PC-9 (cell line): ENCODE measurements around the gene HSPA12B. TPM values are rescaled to one million over a fixed set of nuclear protein-coding genes. Genes with fewer than 3 reads are reported as not detected.
A peak's percentile ranks its signal among the peaks of the same experiment; 100 is the strongest.

ENCODE experiments used
- BruUV-seq: library from RNA; stranded (reverse); fragments of 400-500 nt; replicated peaks from 2 replicates; lab custom pipeline; 2021; lab: Mats Ljungman, UMichigan
- CTCF ChIA-PET: fragments of 300-600 bp; sonication (Branson Sonifier 250); formaldehyde crosslinking; loops from one replicate; lab custom pipeline; 2022; ENCODE audit warnings: antibody characterized with exemption; lab: Charles Lee
- POLR2A ChIA-PET: fragments of 300-600 bp; sonication (Branson Sonifier 250); formaldehyde crosslinking; loops from one replicate; lab custom pipeline; 2022; ENCODE audit warnings: antibody characterized with exemption; ENCODE audit not compliant: unreplicated experiment; lab: Charles Lee
- DNase-seq, 2 experiments: peaks; one replicate each; pipeline versions ENCODE4 v3.0.0 to v3.0.0-alpha.2; 2015 to 2022; ENCODE audit warnings: mixed read lengths in 1 of 2
- H2AFZ ChIP-seq: fragments of 200-600 bp; sonication (generic); 2 replicates; pipeline ENCODE4 v1.8.1; 2017; ENCODE audit warnings: antibody characterized with exemption
- H3F3A ChIP-seq: fragments of 200-600 bp; sonication (generic); 2 replicates; pipeline ENCODE4 v1.8.1; 2017; ENCODE audit warnings: antibody characterized with exemption, mild to moderate bottlenecking, low read depth; ENCODE audit not compliant: insufficient read depth
- H3K27ac ChIP-seq: fragments of 200-600 bp; sonication (generic); 2 replicates; pipeline ENCODE4 v1.6.1; 2016; ENCODE audit warnings: mixed run types
- H3K27me3 ChIP-seq: fragments of 200-600 bp; sonication (generic); 2 replicates; pipeline ENCODE4 v1.6.1; 2016; ENCODE audit warnings: low read depth, mixed run types; ENCODE audit not compliant: insufficient read depth
- H3K36me3 ChIP-seq: fragments of 200-600 bp; sonication (generic); 2 replicates; pipeline ENCODE4 v1.6.1; 2016; ENCODE audit warnings: low read depth, mixed run types
- H3K4me1 ChIP-seq: fragments of 200-600 bp; sonication (generic); replicated peaks from 2 replicates; pipeline ENCODE4 v1.6.1; 2016; ENCODE audit warnings: mixed run types; ENCODE audit not compliant: insufficient read depth
- H3K4me2 ChIP-seq: fragments of 200-600 bp; sonication (generic); 2 replicates; pipeline ENCODE4 v1.6.1; 2017; ENCODE audit warnings: mixed run types
- H3K4me3 ChIP-seq: fragments of 200-600 bp; sonication (generic); 2 replicates; pipeline ENCODE4 v1.6.1; 2016; ENCODE audit warnings: mixed run types
- H3K79me2 ChIP-seq: fragments of 200-600 bp; sonication (generic); 2 replicates; pipeline ENCODE4 v1.6.1; 2017; ENCODE audit warnings: low read depth, mixed run types
- H3K9me2 ChIP-seq: fragments of 200-600 bp; sonication (generic); 2 replicates; pipeline ENCODE4 v1.8.1; 2017; ENCODE audit warnings: mild to moderate bottlenecking; ENCODE audit not compliant: insufficient read depth
- H3K9me3 ChIP-seq: fragments of 200-600 bp; sonication (generic); 2 replicates; pipeline ENCODE4 v1.8.1; 2016; ENCODE audit warnings: low read depth; ENCODE audit not compliant: insufficient read depth
- H4K20me1 ChIP-seq: fragments of 200-600 bp; sonication (generic); 2 replicates; pipeline ENCODE4 v1.8.1; 2017; ENCODE audit not compliant: insufficient read depth
- EZH2 ChIP-seq: fragments of 200-600 bp; sonication (generic); IDR thresholded peaks from 2 replicates; pipeline ENCODE4 v1.8.0; 2017; ENCODE audit warnings: antibody characterized with exemption, low read depth
- intact Hi-C: fragments of 100-400 bp; cut with micrococcal nuclease; formaldehyde crosslinking; loops from one replicate; pipeline ENCODE4 v1.10.0; 2022; ENCODE audit not compliant: unreplicated experiment
- total RNA-seq: library from RNA; stranded (reverse); gene quantifications from 2 replicates; pipeline ENCODE4 v1.2.3, GENCODE V29; 2021
- TF ChIP-seq, protein P1 (sequence below): fragments of 200-600 bp; sonication (generic); conservative IDR thresholded peaks from 2 replicates; pipeline ENCODE4 v1.6.1; 2017; ENCODE audit warnings: mixed run types, antibody characterized with exemption, mild to moderate bottlenecking, moderate library complexity

Gene HSPA12B
- total RNA-seq, 1 experiment from 2014 or later: not detected

DNA sequence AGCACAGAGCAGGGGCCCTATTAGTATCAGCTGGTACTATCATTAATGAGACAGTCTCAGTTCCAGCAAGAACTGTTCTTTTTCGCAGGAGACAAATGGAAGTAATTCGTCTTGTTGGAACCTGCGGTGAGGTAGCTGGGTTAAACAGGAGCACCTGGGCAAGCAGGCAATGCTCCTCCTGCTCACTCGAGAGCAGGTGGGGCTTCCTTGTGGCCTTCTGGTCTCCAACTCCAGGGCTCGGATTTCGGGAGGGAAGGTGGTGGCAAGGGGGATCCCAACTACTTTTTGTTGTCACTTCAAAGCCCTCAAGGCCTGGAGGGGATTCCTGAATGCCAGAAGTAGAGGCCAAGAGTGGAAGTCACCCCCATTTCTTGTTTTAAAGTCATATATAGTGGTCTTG lies 50.1 kb downstream of the HSPA12B start:
- no peaks in the 10 kb centered on the region for H3K9me2 ChIP-seq
- BruUV-seq: no TSS peak
- H3F3A ChIP-seq: peaks cover 23% of the 10 kb centered on the region
- H3K36me3 ChIP-seq: no peaks in the 10 kb centered on the region
- H3K4me3 ChIP-seq: no peak overlapping the region
- DNase-seq: no peak
- no peak overlapping the region for H2AFZ ChIP-seq
- no peak overlapping the region for H3K27ac ChIP-seq
- POLR2A ChIA-PET: no interaction called here
- CTCF ChIA-PET: interaction anchor here (0.6 kb wide), 1 partner anchor 43 kb away, joined by 3 read pairs; no protein-coding TSS in a partner anchor
- 0 out of 2 replicates have a peak overlapping the region, but pooled peaks have one; percentile 97 for H3K4me2 ChIP-seq
- H3K79me2 ChIP-seq: peaks cover 34% of the 10 kb centered on the region
- no peak for TF ChIP-seq EZH2
- TF ChIP-seq, protein P1, sequence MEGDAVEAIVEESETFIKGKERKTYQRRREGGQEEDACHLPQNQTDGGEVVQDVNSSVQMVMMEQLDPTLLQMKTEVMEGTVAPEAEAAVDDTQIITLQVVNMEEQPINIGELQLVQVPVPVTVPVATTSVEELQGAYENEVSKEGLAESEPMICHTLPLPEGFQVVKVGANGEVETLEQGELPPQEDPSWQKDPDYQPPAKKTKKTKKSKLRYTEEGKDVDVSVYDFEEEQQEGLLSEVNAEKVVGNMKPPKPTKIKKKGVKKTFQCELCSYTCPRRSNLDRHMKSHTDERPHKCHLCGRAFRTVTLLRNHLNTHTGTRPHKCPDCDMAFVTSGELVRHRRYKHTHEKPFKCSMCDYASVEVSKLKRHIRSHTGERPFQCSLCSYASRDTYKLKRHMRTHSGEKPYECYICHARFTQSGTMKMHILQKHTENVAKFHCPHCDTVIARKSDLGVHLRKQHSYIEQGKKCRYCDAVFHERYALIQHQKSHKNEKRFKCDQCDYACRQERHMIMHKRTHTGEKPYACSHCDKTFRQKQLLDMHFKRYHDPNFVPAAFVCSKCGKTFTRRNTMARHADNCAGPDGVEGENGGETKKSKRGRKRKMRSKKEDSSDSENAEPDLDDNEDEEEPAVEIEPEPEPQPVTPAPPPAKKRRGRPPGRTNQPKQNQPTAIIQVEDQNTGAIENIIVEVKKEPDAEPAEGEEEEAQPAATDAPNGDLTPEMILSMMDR: no peak
- H4K20me1 ChIP-seq: peaks cover 38% of the 10 kb centered on the region
- H3K4me1 ChIP-seq: peaks cover 42% of the 10 kb centered on the region
- no peaks in the 10 kb centered on the region for H3K9me3 ChIP-seq
- intact Hi-C loops: loop anchor here (5.0 to 10.0 kb wide), 3 partner anchors 105 to 322 kb away; partner anchors contain the start of gene RNF24
- H3K27me3 ChIP-seq: no peaks in the 10 kb centered on the region

DNA sequence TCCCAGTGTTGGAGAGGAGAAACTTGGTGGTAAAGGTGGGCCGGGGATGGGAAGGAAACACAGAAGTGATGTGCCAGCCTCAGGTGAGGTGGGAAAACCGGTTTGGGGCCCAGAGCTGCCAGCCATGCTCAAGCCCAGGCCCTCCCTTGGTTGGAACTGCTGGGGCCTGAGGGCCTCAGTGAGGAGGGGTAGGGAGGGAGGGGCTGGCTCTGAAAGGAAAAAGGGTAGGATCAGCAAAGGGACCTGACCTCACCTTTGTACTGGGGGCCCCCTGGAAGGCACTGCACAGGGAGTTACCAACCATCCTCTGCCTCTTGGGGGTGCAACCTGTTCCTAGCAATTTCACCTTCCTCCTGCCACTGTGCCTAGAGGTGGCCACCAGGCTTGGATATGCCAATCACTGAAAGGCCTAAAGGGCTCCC lies 50.6 kb downstream of the HSPA12B start:
- peaks cover 38% of the 10 kb centered on the region for H4K20me1 ChIP-seq
- TF ChIP-seq, protein P1: no peak
- TF ChIP-seq EZH2: no peak
- no peak overlapping the region for H2AFZ ChIP-seq
- peaks cover 42% of the 10 kb centered on the region for H3K4me1 ChIP-seq
- POLR2A ChIA-PET: no interaction called here
- H3K79me2 ChIP-seq: peaks cover 34% of the 10 kb centered on the region
- H3K4me2 ChIP-seq: peak overlapping the region; percentile 97; the same call in 1 of the 2 replicates
- no peaks in the 10 kb centered on the region for H3K9me2 ChIP-seq
- no TSS peak for BruUV-seq
- no peak overlapping the region for H3K27ac ChIP-seq
- H3K4me3 ChIP-seq: no peak overlapping the region
- CTCF ChIA-PET: interaction anchor here (0.6 kb wide), 1 partner anchor 43 kb away, joined by 3 read pairs; no protein-coding TSS in a partner anchor
- H3K9me3 ChIP-seq: no peaks in the 10 kb centered on the region
- no peaks in the 10 kb centered on the region for H3K36me3 ChIP-seq
- DNase-seq: no peak
- peaks cover 24% of the 10 kb centered on the region for H3F3A ChIP-seq
- intact Hi-C loops: loop anchor here (5.0 to 10.0 kb wide), 3 partner anchors 106 to 322 kb away; partner anchors contain the start of gene RNF24
- no peaks in the 10 kb centered on the region for H3K27me3 ChIP-seq

DNA sequence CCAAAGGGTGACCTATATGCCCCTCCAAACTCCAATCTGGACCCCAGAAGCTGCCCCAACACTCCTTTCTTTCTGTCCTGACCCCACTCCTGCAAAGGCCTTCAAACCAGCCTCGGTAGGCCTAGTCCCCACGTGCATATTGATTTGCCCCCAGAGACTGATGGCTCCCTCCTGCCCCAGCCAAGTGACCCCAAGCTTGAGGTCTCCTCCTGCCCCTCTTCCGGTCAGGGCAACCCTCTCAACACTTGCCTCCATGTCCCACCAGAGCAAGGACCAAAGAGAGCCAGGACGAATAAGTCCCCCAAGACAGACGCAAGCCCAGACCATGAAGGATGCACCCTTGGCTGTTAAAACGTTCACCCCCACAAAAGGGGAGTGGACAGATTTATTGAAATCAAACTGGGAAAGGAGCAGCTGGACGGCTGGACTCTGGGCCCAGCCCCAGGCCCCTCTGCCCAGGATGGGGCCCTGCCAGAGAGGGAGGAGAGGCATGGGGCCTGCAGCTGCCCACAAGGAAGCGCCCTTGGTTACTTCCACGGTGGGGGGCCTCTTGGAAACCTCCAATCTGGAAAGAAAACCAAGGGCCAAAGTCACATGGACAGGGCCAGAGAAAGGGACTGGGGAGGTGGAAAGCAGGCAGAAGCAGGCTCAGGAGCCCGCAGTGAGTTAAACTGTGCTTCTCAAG lies 51.2 kb downstream of the HSPA12B start:
- H3K36me3 ChIP-seq: no peaks in the 10 kb centered on the region
- ChIA-PET POLR2A (no interaction called here), CTCF (no interaction called here)
- peak overlapping the region; percentile 97 for H3K4me2 ChIP-seq
- peaks cover 24% of the 10 kb centered on the region for H3F3A ChIP-seq
- TF ChIP-seq EZH2: no peak
- TF ChIP-seq, protein P1: no peak
- peaks cover 34% of the 10 kb centered on the region for H3K79me2 ChIP-seq
- no TSS peak for BruUV-seq
- no peaks in the 10 kb centered on the region for H3K9me3 ChIP-seq
- H3K27ac ChIP-seq: no peak overlapping the region
- no peak overlapping the region for H2AFZ ChIP-seq
- DNase-seq: no peak
- H4K20me1 ChIP-seq: peaks cover 38% of the 10 kb centered on the region
- H3K27me3 ChIP-seq: no peaks in the 10 kb centered on the region
- H3K4me1 ChIP-seq: peaks cover 42% of the 10 kb centered on the region
- intact Hi-C loops: loop anchor here (5.0 to 10.0 kb wide), 3 partner anchors 106 to 321 kb away; partner anchors contain the start of gene RNF24
- no peak overlapping the region for H3K4me3 ChIP-seq
- H3K9me2 ChIP-seq: no peaks in the 10 kb centered on the region
